Endothelial cell of umbilical vein (primary cell): ENCODE results near the gene RALGAPB. TPM values are rescaled to one million over a fixed set of nuclear protein-coding genes. Genes with fewer than 3 reads are reported as not detected.

Experiments
- BruUV-seq: library from RNA; stranded (reverse); fragments of 400-500 nt; replicated peaks from 2 replicates; lab custom pipeline; 2021; lab: Mats Ljungman, UMichigan
- CTCF ChIA-PET: fragments of 300-600, 350-600 bp; sonication (Branson Sonifier 250); formaldehyde crosslinking; loops from one replicate; lab custom pipeline; 2021; ENCODE audit warnings: antibody characterized with exemption, inconsistent platforms; lab: Charles Lee
- POLR2A ChIA-PET: fragments of 300-600, 350-600 bp; sonication (Branson Sonifier 250); formaldehyde crosslinking; loops from one replicate; lab custom pipeline; 2021; ENCODE audit warnings: antibody characterized with exemption, inconsistent platforms; lab: Charles Lee
- DNase-seq: peaks from one replicate; pipeline ENCODE4 v3.0.0-alpha.2; 2011; ENCODE audit warnings: low read depth, low spot score
- FAIRE-seq: peaks from 2 replicates; lab custom pipeline; 2011; peaks lifted over from hg19 to GRCh38; lab: Jason Lieb, UNC
- H2AFZ ChIP-seq: 2 replicates; pipeline ENCODE4 v1.6.0; 2012; ENCODE audit warnings: low read depth, low read length, control low read depth, inconsistent platforms
- H3K27ac ChIP-seq: 2 replicates; pipeline ENCODE4 v1.5.1; 2011; ENCODE audit warnings: low read depth, mild to moderate bottlenecking, control low read depth, low read length, moderate library complexity; ENCODE audit not compliant: insufficient read depth
- H3K27me3 ChIP-seq, 2 experiments: 2 replicates each; pipeline versions ENCODE4 v1.6.0 to v1.6.1; 2011; ENCODE audit warnings: low read length in 2 of 2, mixed read lengths in 1 of 2; ENCODE audit not compliant: control insufficient read depth in 2 of 2, insufficient read depth in 2 of 2
- H3K36me3 ChIP-seq, 2 experiments: 2 replicates in 1 of 2; 3 replicates in 1 of 2; pipeline ENCODE4 v1.5.1; 2011; ENCODE audit warnings: low read length in 2 of 2, mild to moderate bottlenecking in 1 of 2, moderate library complexity in 1 of 2; ENCODE audit not compliant: control insufficient read depth in 2 of 2, insufficient read depth in 2 of 2; ENCODE audit errors: extremely low read depth in 1 of 2
- H3K4me1 ChIP-seq: 3 replicates; pipeline ENCODE4 v1.5.1; 2011; ENCODE audit warnings: mild to moderate bottlenecking, low read length; ENCODE audit not compliant: control insufficient read depth, insufficient read depth; ENCODE audit errors: extremely low read depth
- H3K4me2 ChIP-seq: 2 replicates; pipeline ENCODE4 v1.6.1; 2011; ENCODE audit warnings: low read length, control low read depth, mixed read lengths; ENCODE audit not compliant: insufficient read depth
- H3K4me3 ChIP-seq, 3 experiments: fragments of 200-600 bp in 1 of 3; sonication (generic), shearing (Covaris generic) in 1 of 3; replicated peaks in 1 of 3; 2 replicates each; pipeline ENCODE4 v1.5.1; 2011 to 2016; ENCODE audit warnings: control low read depth in 3 of 3, low read length in 3 of 3, mild to moderate bottlenecking in 2 of 3, inconsistent platforms in 1 of 3, low read depth in 1 of 3, moderate library complexity in 1 of 3; ENCODE audit not compliant: insufficient read depth in 1 of 3
- H3K79me2 ChIP-seq: 2 replicates; pipeline ENCODE4 v1.6.0; 2012; ENCODE audit warnings: low read length, inconsistent platforms; ENCODE audit not compliant: control insufficient read depth, insufficient read depth
- H3K9ac ChIP-seq: replicated peaks from 2 replicates; pipeline ENCODE3; 2011; ENCODE audit warnings: low read length, control low read depth; ENCODE audit not compliant: insufficient read depth; ENCODE audit errors: extremely low read depth
- H3K9me1 ChIP-seq: replicated peaks from 3 replicates; pipeline ENCODE4 v1.6.0; 2011; ENCODE audit warnings: mild to moderate bottlenecking, low read length; ENCODE audit not compliant: control insufficient read depth, insufficient read depth; ENCODE audit errors: extremely low read depth
- H3K9me3 ChIP-seq: replicated peaks from 2 replicates; pipeline ENCODE4 v1.5.1; 2012; ENCODE audit warnings: low read length, inconsistent platforms; ENCODE audit not compliant: control insufficient read depth, insufficient read depth
- H4K20me1 ChIP-seq: replicated peaks from 2 replicates; pipeline ENCODE3; 2011; ENCODE audit warnings: mild to moderate bottlenecking, low read length; ENCODE audit not compliant: control insufficient read depth, insufficient read depth; ENCODE audit errors: extremely low read depth
- EZH2 ChIP-seq: IDR thresholded peaks from 2 replicates; pipeline ENCODE4 v1.6.1; 2012; ENCODE audit warnings: borderline replicate concordance, low read depth, mild to moderate bottlenecking, moderate library complexity, low read length, inconsistent platforms; ENCODE audit not compliant: severe bottlenecking
- FOS ChIP-seq: IDR thresholded peaks from 2 replicates; pipeline ENCODE4 v1.6.1; 2011; ENCODE audit warnings: mild to moderate bottlenecking, low read length, moderate library complexity, borderline replicate concordance; ENCODE audit not compliant: insufficient read depth
- GATA2 ChIP-seq: IDR thresholded peaks from 2 replicates; pipeline ENCODE4 v1.7.0; 2011; ENCODE audit warnings: low read depth, mild to moderate bottlenecking, moderate library complexity, mixed read lengths, low read length; ENCODE audit not compliant: insufficient read length, insufficient read depth
- JUN ChIP-seq: IDR thresholded peaks from 2 replicates; pipeline ENCODE4 v1.6.1; 2011; ENCODE audit warnings: borderline replicate concordance, low read depth; ENCODE audit not compliant: insufficient read length, insufficient read depth
- MYC ChIP-seq: IDR thresholded peaks from one replicate; pipeline ENCODE4 v1.6.1; 2011; ENCODE audit warnings: mild to moderate bottlenecking, low read depth, low read length
- POLR2A ChIP-seq: IDR thresholded peaks from 2 replicates; pipeline ENCODE4 v1.6.1; 2012; ENCODE audit warnings: low read depth, mild to moderate bottlenecking, control low read depth, low read length
- POLR2AphosphoS5 ChIP-seq: IDR thresholded peaks from 2 replicates; pipeline ENCODE4 v1.6.1; 2012; ENCODE audit warnings: low read depth, mild to moderate bottlenecking, control low read depth, low read length, moderate library complexity; ENCODE audit not compliant: insufficient read depth
- dilution Hi-C: fragments of 300-500 bp; cut with MboI; formaldehyde crosslinking; loops from one replicate; pipeline ENCODE4 v1.15.0; 2019; ENCODE audit warnings: low sequenced_read_pairs; ENCODE audit not compliant: extremely low pct_ligation_motif_present
- intact Hi-C: fragments of 100-400 bp; cut with micrococcal nuclease; formaldehyde crosslinking; loops from one replicate; pipeline ENCODE4 v1.10.0; 2022
- polyA plus RNA-seq, 4 experiments: library from polyadenylated mRNA; depleted of rRNA in 3 of 4; stranded (reverse) in 3 of 4; unstranded in 1 of 4; fragments of >200 nt; gene quantifications; 2 replicates each; pipeline versions ENCODE4 v1.2.1 to v1.2.3, GENCODE V29; 2011 to 2012; ENCODE audit warnings: missing spikeins in 1 of 4
- total RNA-seq: library from RNA; stranded (reverse); gene quantifications from 2 replicates; pipeline ENCODE4 v1.2.3, GENCODE V29; 2021
- TF ChIP-seq, protein P1 (sequence below), 2 donors: IDR thresholded peaks; 1 replicate in 1 of 2; 2 replicates in 1 of 2; pipeline ENCODE4 v1.5.1; 2011; ENCODE audit warnings: low read length in 2 of 2, mild to moderate bottlenecking in 2 of 2, moderate library complexity in 2 of 2, control low read depth in 1 of 2, inconsistent platforms in 1 of 2, low read depth in 1 of 2; ENCODE audit not compliant: insufficient read depth in 1 of 2; ENCODE audit errors: extremely low read depth in 1 of 2
- TF ChIP-seq, protein P2 (sequence below): IDR thresholded peaks from 2 replicates; pipeline ENCODE4 v1.6.1; 2011; ENCODE audit not compliant: insufficient read depth, insufficient read length

RALGAPB gene
- total and polyA plus RNA-seq, 2 donors (not counting 3 experiments of a cell fraction or from before 2014, with no cell fraction given) = 12.8 to 38.7 TPM

DNA sequence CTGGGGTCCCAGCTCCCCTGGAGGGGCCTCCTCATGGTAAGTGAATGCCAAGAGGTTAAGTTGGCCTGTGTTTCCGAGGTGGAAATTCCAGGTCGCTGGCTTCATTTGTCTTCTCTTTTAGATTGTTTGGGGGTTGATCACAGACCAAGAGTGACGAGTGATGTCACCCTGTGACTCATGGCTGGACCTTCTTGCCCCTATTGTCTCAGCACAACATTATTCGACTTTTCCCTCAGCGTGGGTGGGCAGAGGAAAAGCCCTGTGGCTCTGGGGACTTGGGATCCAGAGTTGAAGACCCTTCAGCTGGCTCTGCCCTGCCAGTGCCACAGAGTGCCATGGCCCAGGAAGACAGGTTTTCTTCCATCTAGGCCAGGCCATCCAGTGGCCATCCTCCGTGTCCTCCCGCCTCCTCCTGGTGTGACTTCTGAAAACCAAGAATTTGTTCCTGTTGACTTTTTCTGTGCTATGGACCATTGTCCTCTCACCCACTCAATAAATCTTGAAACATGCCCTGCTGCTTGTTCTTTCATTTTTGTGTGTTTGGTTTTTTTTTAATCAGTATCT, 22.1 kb upstream of the RALGAPB start:
- intact Hi-C loops = no loop called here

More for the DNA sequence above, 22.1 kb upstream of the RALGAPB start:
- Histone ChIP-seq H3K27ac (peak overlapping the region; percentile 90), H3K27me3 (no peaks in the 10 kb centered on the region), H3K4me3 (no peak overlapping the region), H3K4me2 (peak overlapping the region; percentile 13), H3K4me1 (peaks cover 70% of the 10 kb centered on the region), H3K36me3 (peaks cover 0 to 4% of the 10 kb centered on the region in 2 experiments), H3K9me3 (no peaks in the 10 kb centered on the region), H2AFZ (no peak overlapping the region), H4K20me1 (no peaks in the 10 kb centered on the region), H3K9me1 (no peaks in the 10 kb centered on the region), H3K9ac (peak overlapping the region; percentile 44), H3K79me2 (no peaks in the 10 kb centered on the region)
- TF ChIP-seq FOS (peak; percentile 86), GATA2 (no peak), POLR2AphosphoS5 (peak; percentile 66), POLR2A (no peak), EZH2 (no peak), MYC (peak; percentile 69), JUN (peak; percentile 98)
- TF ChIP-seq, protein P1, sequence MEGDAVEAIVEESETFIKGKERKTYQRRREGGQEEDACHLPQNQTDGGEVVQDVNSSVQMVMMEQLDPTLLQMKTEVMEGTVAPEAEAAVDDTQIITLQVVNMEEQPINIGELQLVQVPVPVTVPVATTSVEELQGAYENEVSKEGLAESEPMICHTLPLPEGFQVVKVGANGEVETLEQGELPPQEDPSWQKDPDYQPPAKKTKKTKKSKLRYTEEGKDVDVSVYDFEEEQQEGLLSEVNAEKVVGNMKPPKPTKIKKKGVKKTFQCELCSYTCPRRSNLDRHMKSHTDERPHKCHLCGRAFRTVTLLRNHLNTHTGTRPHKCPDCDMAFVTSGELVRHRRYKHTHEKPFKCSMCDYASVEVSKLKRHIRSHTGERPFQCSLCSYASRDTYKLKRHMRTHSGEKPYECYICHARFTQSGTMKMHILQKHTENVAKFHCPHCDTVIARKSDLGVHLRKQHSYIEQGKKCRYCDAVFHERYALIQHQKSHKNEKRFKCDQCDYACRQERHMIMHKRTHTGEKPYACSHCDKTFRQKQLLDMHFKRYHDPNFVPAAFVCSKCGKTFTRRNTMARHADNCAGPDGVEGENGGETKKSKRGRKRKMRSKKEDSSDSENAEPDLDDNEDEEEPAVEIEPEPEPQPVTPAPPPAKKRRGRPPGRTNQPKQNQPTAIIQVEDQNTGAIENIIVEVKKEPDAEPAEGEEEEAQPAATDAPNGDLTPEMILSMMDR (IDR thresholded peaks at IDR 0.05; ENCODE audit: extremely low read depth in 1 of 2, insufficient read depth in 1 of 2, low read depth in 1 of 2, low read length in 2 of 2) = no peak
- TF ChIP-seq, protein P2, sequence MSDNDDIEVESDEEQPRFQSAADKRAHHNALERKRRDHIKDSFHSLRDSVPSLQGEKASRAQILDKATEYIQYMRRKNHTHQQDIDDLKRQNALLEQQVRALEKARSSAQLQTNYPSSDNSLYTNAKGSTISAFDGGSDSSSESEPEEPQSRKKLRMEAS = no peak
- dilution Hi-C loops = no loop called here
- ChIA-PET CTCF (interaction anchor here (0.8 kb wide), 1 partner anchor 22 kb away, joined by 3 read pairs; the partner anchor contains the start of gene RALGAPB), POLR2A (no interaction called here)
- peak; percentile 84 for DNase-seq
- TSS peak; percentile 10 for BruUV-seq
- FAIRE-seq = peak; percentile 79
